AG04449 (cell line): ENCODE data around the gene WNK1.
A peak's percentile ranks its signal among the peaks of the same experiment; 100 is the strongest.

Source experiments
- CTCF ChIA-PET: fragments of 350-600 bp; formaldehyde crosslinking; extraction: SDS; loops from one replicate; lab custom pipeline; 2021; ENCODE audit warnings: antibody characterized with exemption; lab: Yijun Ruan, JAX
- POLR2A ChIA-PET: fragments of 400-600, 350-600 bp; formaldehyde crosslinking; extraction: SDS; loops from one replicate; lab custom pipeline; 2020; ENCODE audit warnings: antibody characterized with exemption, inconsistent platforms; lab: Yijun Ruan, JAX
- DNase-seq: peaks from one replicate; pipeline ENCODE4 v3.0.0-alpha.2; 2010; ENCODE audit warnings: low read depth, low spot score
- H3K4me3 ChIP-seq: 2 replicates; pipeline ENCODE4 v1.5.1; 2011; ENCODE audit warnings: low read depth, mild to moderate bottlenecking, control low read depth, low read length
- TF ChIP-seq, protein P1 (sequence below): IDR thresholded peaks from one replicate; pipeline ENCODE4 v1.5.1; 2011; ENCODE audit warnings: mild to moderate bottlenecking, moderate library complexity, low read length, control low read depth, inconsistent platforms; ENCODE audit not compliant: insufficient read depth; ENCODE audit errors: missing control alignments

WNK1 gene

DNA sequence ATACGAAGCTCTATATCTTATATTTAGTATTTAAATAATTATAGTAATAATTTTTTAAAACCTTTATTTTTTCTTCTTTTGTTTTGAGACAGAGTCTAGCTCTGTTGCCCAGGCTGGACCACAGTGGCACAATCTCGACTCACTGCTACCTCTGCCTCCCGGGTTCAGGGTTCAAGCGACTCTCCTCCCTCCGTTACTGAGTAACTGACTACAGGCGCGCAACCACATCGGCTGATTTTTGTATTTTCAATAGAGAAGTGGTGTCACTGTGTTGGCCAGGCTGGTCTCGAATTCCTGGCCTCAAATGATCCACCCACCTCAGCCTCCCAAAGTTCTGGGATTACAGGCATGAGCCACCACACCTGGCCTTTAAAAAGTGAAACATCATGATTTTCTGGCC is 13.0 kb upstream of the WNK1 start:
- TF ChIP-seq, protein P1, sequence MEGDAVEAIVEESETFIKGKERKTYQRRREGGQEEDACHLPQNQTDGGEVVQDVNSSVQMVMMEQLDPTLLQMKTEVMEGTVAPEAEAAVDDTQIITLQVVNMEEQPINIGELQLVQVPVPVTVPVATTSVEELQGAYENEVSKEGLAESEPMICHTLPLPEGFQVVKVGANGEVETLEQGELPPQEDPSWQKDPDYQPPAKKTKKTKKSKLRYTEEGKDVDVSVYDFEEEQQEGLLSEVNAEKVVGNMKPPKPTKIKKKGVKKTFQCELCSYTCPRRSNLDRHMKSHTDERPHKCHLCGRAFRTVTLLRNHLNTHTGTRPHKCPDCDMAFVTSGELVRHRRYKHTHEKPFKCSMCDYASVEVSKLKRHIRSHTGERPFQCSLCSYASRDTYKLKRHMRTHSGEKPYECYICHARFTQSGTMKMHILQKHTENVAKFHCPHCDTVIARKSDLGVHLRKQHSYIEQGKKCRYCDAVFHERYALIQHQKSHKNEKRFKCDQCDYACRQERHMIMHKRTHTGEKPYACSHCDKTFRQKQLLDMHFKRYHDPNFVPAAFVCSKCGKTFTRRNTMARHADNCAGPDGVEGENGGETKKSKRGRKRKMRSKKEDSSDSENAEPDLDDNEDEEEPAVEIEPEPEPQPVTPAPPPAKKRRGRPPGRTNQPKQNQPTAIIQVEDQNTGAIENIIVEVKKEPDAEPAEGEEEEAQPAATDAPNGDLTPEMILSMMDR: no peak
- POLR2A ChIA-PET: no interaction called here
- CTCF ChIA-PET: interaction anchor here (1.5 to 5.3 kb wide), 4 partner anchors 11 to 169 kb away, joined by 3 to 47 read pairs (median 18); partner anchors contain the start of gene WNK1
- H3K4me3 ChIP-seq: no peak overlapping the region
- no peak for DNase-seq

DNA sequence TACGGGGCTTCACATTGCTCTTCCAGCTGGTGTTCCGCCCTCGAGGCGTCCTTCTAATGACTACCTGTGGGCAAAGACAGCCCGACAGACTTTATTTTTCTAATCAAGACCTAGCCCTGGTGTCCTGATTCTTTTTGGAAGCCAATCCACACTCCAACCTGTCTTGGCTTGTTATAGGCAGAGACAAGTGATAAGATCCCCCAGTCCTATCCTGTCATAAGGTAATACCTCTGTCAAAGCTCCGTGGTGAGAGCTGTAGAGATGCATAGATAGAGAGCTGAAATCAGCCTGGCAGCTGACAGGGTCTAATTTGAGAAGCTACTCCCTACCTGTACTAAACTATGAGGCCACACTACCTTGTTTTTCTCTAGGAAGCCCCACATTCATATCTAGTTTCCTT is 11.5 kb upstream of the WNK1 start:
- CTCF ChIA-PET: interaction anchor here (1.0 to 4.1 kb wide), 4 partner anchors 10 to 165 kb away, joined by 3 to 33 read pairs (median 4); no protein-coding TSS in a partner anchor
- TF ChIP-seq, protein P1: no peak

DNA sequence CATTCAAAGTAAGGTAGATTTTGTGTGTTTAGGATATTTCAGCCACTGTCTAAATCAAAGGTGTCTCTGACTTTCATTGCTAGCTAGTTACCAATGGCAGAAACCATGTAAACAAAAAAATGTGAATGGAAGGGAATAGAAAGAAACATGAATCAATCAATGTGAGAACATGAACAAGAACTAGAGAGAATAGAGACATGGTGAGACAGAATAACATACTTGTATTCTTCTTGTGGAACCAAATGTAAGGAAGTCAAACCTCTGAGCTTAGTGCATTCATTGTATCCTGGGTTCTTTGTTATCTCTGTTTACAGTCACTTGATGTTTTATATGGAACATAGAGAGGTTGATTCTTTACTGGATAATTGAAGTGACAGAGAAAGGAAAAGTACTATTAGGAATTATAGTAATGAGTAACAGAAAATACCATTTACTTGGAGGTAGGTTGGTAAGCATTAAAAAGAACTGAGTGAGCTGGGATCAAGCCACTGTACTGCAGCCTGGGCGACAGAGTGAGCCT is 2.6 kb upstream of the WNK1 start:
- TF ChIP-seq, protein P1: no peak
- POLR2A ChIA-PET: interaction anchor here (0.6 kb wide), 1 partner anchor 171 kb away, joined by 3 read pairs; no protein-coding TSS in a partner anchor
- CTCF ChIA-PET: interaction anchor here (0.7 to 6.9 kb wide), 16 partner anchors 8 to 307 kb away, joined by 3 to 202 read pairs (median 25); partner anchors contain the start of gene NINJ2
- DNase-seq: no peak
- no peak overlapping the region for H3K4me3 ChIP-seq

More for the DNA sequence above, 11.5 kb upstream of the WNK1 start:
- no peak for DNase-seq
- no peak overlapping the region for H3K4me3 ChIP-seq
- POLR2A ChIA-PET: no interaction called here

DNA sequence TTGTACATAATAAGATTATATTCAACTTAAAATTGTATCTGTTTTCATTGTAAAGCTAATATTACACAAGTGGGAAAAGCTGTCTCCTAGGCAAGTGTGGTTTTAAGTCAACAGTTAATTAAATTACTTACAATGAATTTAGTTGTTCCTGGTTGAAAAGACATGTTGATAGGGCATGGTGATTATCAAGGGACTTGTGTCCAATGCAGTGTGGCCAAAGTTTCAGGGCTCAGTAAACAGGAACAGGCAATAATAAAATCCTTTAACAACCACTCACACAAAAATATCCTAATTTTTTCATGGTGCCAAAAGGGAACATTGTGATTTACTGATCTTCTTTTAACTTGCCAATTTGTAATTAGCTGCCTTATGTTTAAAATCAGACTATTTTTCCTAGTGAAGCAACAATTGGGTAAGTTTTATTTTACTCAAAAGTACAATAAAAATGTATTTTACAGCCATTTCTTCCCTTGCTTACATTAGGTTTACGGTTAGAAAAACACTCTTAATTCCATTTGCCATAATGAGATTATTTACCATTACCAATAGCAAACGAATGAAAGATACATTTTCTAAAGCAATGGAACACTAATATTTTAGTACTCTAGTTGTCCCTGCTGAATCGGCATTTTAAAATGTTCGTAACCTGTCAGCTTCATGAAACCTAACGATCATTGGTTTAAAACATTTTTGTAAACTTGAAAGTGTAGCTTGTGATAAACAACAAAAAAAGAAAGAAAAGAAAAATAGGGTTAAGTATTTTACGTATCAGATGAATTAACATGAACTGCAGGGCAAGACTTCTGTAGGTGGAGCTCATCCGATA is 1.8 kb upstream of the WNK1 start:
- TF ChIP-seq, protein P1: no peak
- H3K4me3 ChIP-seq: peak overlapping the region; percentile 60
- DNase-seq: no peak
- ChIA-PET CTCF (interaction anchor here (0.6 to 6.9 kb wide), 49 partner anchors 9 to 308 kb away, joined by 3 to 202 read pairs (median 6); partner anchors contain the start of genes NINJ2 and RAD52), POLR2A (interaction anchor here (0.6 to 2.9 kb wide), 5 partner anchors 57 to 240 kb away, joined by 4 to 11 read pairs (median 5); no protein-coding TSS in a partner anchor)

DNA sequence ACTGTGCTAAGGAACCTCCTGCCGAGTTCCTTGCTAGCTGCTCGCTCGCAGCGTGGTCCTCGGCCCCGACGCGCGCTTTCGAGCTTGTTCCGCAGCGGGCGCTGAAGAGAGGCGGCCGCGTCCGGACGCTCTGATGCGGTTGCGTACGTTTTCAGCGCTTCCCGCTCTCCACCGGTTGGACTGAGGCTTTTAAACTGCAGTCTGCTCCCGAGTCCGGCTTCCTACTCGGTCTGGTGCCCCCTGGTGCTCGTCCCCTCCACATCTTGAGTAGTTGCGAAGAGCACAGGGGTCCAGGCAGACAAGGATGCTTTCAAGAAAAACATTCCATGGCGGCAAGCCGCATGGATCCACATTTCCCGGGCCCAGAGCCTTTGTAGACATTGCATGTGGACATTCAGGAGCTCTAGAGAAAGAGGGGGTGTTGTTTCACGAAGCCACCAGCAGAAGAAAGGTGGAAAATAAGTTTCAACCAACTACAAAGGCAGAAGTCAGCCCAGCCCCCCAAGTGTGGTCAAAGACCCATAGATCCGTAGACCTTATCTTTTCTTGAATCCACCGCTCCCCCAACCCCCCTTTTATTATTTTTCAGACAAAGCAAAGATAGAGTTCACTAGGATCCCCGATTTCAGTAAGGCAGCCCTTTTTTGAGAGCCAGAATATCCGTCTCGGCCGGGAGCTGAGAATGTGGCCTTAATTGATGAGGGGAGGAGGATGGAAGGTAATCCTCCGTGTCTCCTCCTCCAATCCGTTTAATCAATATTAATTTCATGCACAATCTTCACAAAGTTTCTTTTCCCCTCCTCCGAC is 984 bp upstream of the WNK1 start:
- ChIA-PET POLR2A (interaction anchor here (0.6 to 2.9 kb wide), 6 partner anchors 56 to 239 kb away, joined by 3 to 11 read pairs (median 5); no protein-coding TSS in a partner anchor), CTCF (interaction anchor here (0.6 to 6.9 kb wide), 74 partner anchors 9 to 345 kb away, joined by 3 to 202 read pairs (median 4); partner anchors contain the start of genes NINJ2 and RAD52)
- peak overlapping the region; percentile 60 for H3K4me3 ChIP-seq
- no peak for DNase-seq
- TF ChIP-seq, protein P1: peak; percentile 88
